ENCODE measurements around the gene REV1.
A peak's percentile ranks its signal among the peaks of the same experiment; 100 is the strongest.

REV1 gene

GRCh38 chr2:99495115-99495860 lies 5.5 kb upstream of the REV1 start:
- TF ChIP-seq ZNF274 (IDR thresholded peaks at IDR 0.05; ENCODE audit: low read depth, low read length), result no peak
- H3K4me3 ChIP-seq (ENCODE audit: low read length), result no peak overlapping the region

GRCh38 chr2:99492721-99493120 lies 2.9 kb upstream of the REV1 start:
- H3K4me3 ChIP-seq (ENCODE audit: low read length), result no peak overlapping the region
- TF ChIP-seq ZNF274 (IDR thresholded peaks at IDR 0.05; ENCODE audit: low read depth, low read length), result no peak

DNA sequence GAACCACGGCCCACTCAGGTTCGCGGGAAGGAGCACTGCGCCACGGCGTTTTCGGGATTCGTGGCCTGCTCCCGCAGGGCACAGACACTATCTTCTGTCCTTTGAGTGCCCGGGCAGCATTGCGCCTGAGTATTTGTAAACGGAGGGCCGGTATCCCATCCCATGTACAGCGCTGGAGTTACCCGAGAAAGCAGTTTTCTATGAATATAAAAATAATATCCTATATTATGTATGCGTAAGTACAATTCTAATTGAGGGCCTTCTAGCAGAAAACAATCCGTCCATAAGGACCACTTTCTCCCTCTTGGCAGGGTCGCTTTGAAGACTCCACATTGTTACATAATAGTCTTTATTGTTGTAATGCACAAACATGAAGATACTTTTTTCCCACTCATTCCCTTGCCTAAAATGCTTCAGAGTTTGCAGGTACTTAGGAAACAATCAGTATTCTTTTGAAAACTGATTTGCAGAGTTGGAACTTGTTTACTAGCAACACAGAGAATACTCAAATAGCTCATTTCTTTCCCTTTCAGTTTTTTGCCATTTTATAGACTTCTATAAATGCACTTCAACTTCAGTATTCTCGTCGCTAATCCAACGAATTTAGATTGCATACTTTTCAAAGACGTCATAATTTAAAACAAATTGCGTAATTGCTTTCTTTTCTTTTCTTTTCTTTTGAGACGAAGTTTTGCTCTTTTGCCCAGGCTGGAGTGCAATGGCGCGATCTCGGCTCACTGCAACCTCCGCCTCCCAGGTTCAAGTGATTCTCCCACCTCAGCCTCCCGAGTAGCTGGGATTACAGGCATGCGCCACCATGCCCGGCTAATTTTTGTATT lies 1.0 kb upstream of the REV1 start:
- TF ChIP-seq ZNF274 (IDR thresholded peaks at IDR 0.05; ENCODE audit: low read depth, low read length), result no peak
- peak overlapping the region; percentile 82; the same call in 1 of the 2 replicates for H3K4me3 ChIP-seq (ENCODE audit: low read length)

- H3K4me3 ChIP-seq (ENCODE audit: low read length), result peak overlapping the region; percentile 82
- TF ChIP-seq ZNF274 (IDR thresholded peaks at IDR 0.05; ENCODE audit: low read depth, low read length), result no peak
Observed at GRCh38 chr2:99489063-99489760, 605 bp downstream of the REV1 start.

GRCh38 chr2:99488539-99489062 lies 1.2 kb downstream of the REV1 start:
- H3K4me3 ChIP-seq (ENCODE audit: low read length), result peak overlapping the region; percentile 82
- no peak for TF ChIP-seq ZNF274 (IDR thresholded peaks at IDR 0.05; ENCODE audit: low read depth, low read length)

DNA sequence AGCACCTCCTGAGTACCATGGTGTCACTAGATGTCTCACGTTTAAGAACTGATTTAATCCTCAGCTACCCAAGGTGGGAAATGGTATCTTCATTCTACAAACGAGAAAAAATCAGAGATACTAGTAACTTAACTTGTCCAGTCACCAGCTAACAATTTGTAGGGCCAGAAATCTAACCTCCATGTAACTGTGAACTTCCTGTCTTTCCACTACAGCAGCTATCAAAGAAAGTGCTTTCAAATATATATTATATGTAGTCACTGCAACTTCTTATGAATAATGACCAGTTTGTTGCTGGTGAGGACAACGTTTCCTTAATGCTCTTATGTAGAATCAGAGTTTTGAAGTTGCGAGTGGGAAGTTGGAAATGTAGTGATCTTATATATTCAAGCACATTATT lies 1.9 kb downstream of the REV1 start:
- TF ChIP-seq ZNF274 (IDR thresholded peaks at IDR 0.05; ENCODE audit: low read depth, low read length), result no peak
- H3K4me3 ChIP-seq (ENCODE audit: low read length), result no peak overlapping the region; the same call in 1 of the 2 replicates

- no peak for TF ChIP-seq ZNF274 (IDR thresholded peaks at IDR 0.05; ENCODE audit: low read depth, low read length)
- H3K4me3 ChIP-seq (ENCODE audit: low read length), result no peak overlapping the region
Observed at GRCh38 chr2:99485824-99486223, 4.0 kb downstream of the REV1 start.

- no peak for TF ChIP-seq ZNF274 (IDR thresholded peaks at IDR 0.05; ENCODE audit: low read depth, low read length)
Observed at GRCh38 chr2:99485411-99485810, 4.4 kb downstream of the REV1 start.

DNA sequence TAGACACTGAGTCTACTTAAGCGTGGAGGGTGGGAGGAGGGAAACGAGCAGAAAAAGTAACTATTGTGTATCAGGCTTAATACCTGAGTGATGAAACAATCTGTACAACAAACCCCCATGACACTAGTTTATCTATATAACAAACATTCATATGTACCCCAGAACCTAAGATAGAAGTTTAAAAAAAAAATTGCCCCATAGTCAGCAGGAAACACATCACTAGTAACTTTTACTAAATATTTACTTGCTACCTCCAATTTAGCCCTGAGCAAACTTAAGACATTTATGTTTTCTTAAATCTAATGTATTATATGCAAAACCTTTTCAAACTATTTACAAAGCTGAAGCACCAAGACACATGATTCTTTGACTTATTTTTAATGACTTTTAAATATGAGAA lies 5.6 kb downstream of the REV1 start:
- TF ChIP-seq ZNF274 (IDR thresholded peaks at IDR 0.05; ENCODE audit: low read depth, low read length), result no peak
- H3K4me3 ChIP-seq (ENCODE audit: low read length), result no peak overlapping the region

More at GRCh38 chr2:99485411-99485810, 4.4 kb downstream of the REV1 start:
- no peak overlapping the region for H3K4me3 ChIP-seq (ENCODE audit: low read length)

- no peak overlapping the region for H3K4me3 ChIP-seq (ENCODE audit: low read length)
- no peak for TF ChIP-seq ZNF274 (IDR thresholded peaks at IDR 0.05; ENCODE audit: low read depth, low read length)
Observed at GRCh38 chr2:99481941-99482340, 7.9 kb downstream of the REV1 start.

- no peak for TF ChIP-seq ZNF274 (IDR thresholded peaks at IDR 0.05; ENCODE audit: low read depth, low read length)
- H3K4me3 ChIP-seq (ENCODE audit: low read length), result no peak overlapping the region
Observed at GRCh38 chr2:99481527-99481926, 8.3 kb downstream of the REV1 start.

DNA sequence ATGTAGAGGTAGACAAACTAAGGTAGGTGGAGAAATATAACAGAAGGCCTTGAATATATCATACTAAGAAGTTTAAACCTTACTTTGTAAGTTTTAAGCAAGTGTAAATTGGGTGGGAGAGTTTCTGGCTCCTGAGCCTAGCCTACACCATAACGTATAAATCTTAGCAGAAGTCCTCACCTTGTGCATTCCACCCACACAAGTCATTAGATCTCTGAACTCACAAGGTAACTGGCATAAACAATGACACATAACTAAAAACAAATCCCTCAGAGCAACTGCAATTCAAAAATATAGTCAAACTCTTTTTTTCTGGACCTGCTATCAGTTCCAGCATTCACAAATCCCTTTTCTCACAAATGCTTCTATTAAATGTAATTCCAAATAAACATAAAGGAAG lies 9.4 kb downstream of the REV1 start:
- H3K4me3 ChIP-seq (ENCODE audit: low read length), result no peak overlapping the region
- no peak for TF ChIP-seq ZNF274 (IDR thresholded peaks at IDR 0.05; ENCODE audit: low read depth, low read length)

GRCh38 chr2:99478632-99479031 lies 11.2 kb downstream of the REV1 start:
- no peak for TF ChIP-seq ZNF274 (IDR thresholded peaks at IDR 0.05; ENCODE audit: low read depth, low read length)
- H3K4me3 ChIP-seq (ENCODE audit: low read length), result no peak overlapping the region

- H3K4me3 ChIP-seq (ENCODE audit: low read length), result no peak overlapping the region
- no peak for TF ChIP-seq ZNF274 (IDR thresholded peaks at IDR 0.05; ENCODE audit: low read depth, low read length)
Observed at GRCh38 chr2:99477054-99477453, 12.8 kb downstream of the REV1 start.
